Right lobe of liver (tissue), 6 donors: ENCODE results near the gene AMPD2. TPM values are rescaled to one million over a fixed set of nuclear protein-coding genes. Genes with fewer than 3 reads are reported as not detected.

Experiments used
- ATAC-seq, 4 donors: fragments of 200-7000 bp; cut with Tn5 transposase; one replicate each; pipeline ENCODE4 v1.9.1; 2020; ENCODE audit warnings: mild to moderate bottlenecking in 4 of 4, moderate library complexity in 4 of 4
- DNase-seq, 3 donors: peaks; one replicate each; pipeline ENCODE4 v3.0.0-alpha.2; 2020
- H3K27ac ChIP-seq, 3 donors: fragments of 200-600 bp; one replicate each; pipeline ENCODE4 v1.8.0; 2022
- H3K27me3 ChIP-seq, 2 donors: fragments of 200-600 bp; one replicate each; pipeline ENCODE4 v1.8.0; 2022
- H3K36me3 ChIP-seq, 4 donors: fragments of 200-600 bp; sonication (generic) in 1 of 4; one replicate each; pipeline versions ENCODE4 v1.5.1 to v1.8.0; 2017 to 2022; ENCODE audit warnings: control low read depth in 1 of 4
- H3K4me1 ChIP-seq, 4 donors: fragments of 200-600 bp; sonication (generic) in 1 of 4; one replicate each; pipeline versions ENCODE4 v1.5.1 to v1.8.0; 2017 to 2022; ENCODE audit warnings: control low read depth in 1 of 4
- H3K4me3 ChIP-seq, 3 donors: fragments of 200-600 bp; one replicate each; pipeline ENCODE4 v1.8.0; 2022
- H3K9me3 ChIP-seq, 4 donors: fragments of 200-600 bp; sonication (generic) in 1 of 4; one replicate each; pipeline versions ENCODE4 v1.5.1 to v1.8.0; 2017 to 2022; ENCODE audit warnings: control low read depth in 1 of 4
- CTCF ChIP-seq, 4 donors: fragments of 200-600 bp in 3 of 4; fragments of 450-650 bp in 1 of 4; IDR thresholded peaks; one replicate each; pipeline versions ENCODE4 v1.5.1 to v1.8.0; 2016 to 2022; ENCODE audit warnings: antibody characterized with exemption in 4 of 4, mild to moderate bottlenecking in 2 of 4
- POLR2A ChIP-seq: fragments of 450-650 bp; IDR thresholded peaks from one replicate; pipeline ENCODE4 v1.6.1; 2017; ENCODE audit warnings: antibody characterized with exemption, mild to moderate bottlenecking
- WGBS: methylation state at CpG from one replicate; pipeline ENCODE4 v1.1.6; 2018; ENCODE audit warnings: low coverage, low lambda C conversion rate; ENCODE audit not compliant: insufficient coverage; ENCODE audit errors: missing lambda C conversion rate; 5-methylcytosine and 5-hydroxymethylcytosine counted together
- intact Hi-C, 2 donors: fragments of 100-400 bp; cut with DNase I; formaldehyde crosslinking; loops; one replicate each; pipeline versions ENCODE4 v1.11.2 to v1.14.1; 2022
- long read RNA-seq: library from polyadenylated mRNA; unstranded; transcript quantifications from one replicate; pipeline ENCODE4 v2.0.0, GENCODE V29; 2019
- total RNA-seq, 6 experiments: library from RNA; depleted of rRNA in 2 of 6; stranded (reverse); fragments of >200 nt in 2 of 6; fragmentation: NEBNext Ultra II Directional in 3 of 6; extraction: Animal tissue kit (Norgen Biotek cat#: 25700) in 3 of 6; gene quantifications; one replicate each; pipeline versions ENCODE4 v1.1.0 to v1.2.4, GENCODE V29; 2016 to 2023
- donor health status: DM: no; HTN: yes; CAD: no.
- donor health status: DM: no; HTN: no; CAD: no.
- donor health status: DM: no; HTN: no; CAD: no.
- donor health status: DM: no; HTN: yes; CAD: no.
- donor health status: DM: no; HTN: yes; CAD: no.

AMPD2 gene
- total RNA-seq = 10 to 100 TPM; 29.1 to 59.1 (median 37.2) TPM
- long read RNA-seq, partial matches to known transcripts = 0 of 1 reads
- long read RNA-seq, other reads (novel, unspliced or antisense) = 1 of 1 reads

DNA sequence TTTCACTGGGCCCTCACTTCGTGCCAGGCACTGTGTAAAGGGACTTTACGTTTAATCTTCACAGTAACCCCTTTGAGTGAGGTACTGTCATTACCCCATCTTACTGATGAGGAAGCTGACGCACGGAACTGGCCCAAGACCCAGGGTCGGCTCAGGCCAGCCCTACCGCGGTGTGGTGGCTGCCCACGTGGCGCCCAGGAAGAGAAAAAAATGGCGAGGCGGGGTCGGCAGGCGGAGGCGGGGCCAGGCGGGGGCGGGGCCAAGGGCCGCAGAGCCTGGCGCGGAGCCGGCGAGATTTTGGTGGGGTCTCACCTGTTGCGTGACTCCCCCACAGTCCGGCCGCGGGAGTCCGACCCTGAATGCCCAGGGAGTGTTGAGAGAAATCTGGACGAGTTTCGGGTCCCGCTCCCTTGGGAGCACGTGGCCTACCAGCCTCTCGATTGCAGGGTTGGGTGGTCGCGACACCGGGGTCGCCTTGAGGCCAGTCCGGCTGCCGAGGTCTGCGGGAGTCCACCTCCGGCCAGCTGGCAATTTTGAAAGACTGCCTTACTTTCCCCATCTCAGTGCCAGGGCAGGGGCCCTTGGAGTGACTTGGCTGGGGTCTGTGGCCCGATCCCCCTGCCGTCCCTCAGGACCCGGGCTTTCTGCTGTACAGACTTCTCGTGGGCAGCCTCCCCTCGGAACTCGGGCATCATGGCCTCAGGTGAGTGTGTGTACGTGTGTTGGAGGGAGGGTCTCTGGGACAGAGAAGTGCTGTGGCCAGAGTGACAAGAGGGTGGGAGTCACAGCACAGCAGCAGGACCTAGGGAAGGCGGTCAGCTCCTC lies at the start of gene AMPD2, which contains the start of gene GNAT2:
TSS of gene AMPD2 (plus strand) at position 262 of the 825 bp plus-strand sequence. CDS start 1,339 bp downstream, outside the sequence.
TSS of gene GNAT2 (minus strand) at position 41 of the 825 bp plus-strand sequence. CDS start 6,746 bp downstream, outside the sequence.
- no peaks in the 10 kb centered on the region for H3K9me3 ChIP-seq
- intact Hi-C loops = loop anchor here in 1 of 2 donors (10.0 kb wide), 1 partner anchor 75 kb away; the partner anchor contains the start of gene GNAI3
- H3K36me3 ChIP-seq = no peaks in the 10 kb centered on the region
- WGBS = 0% methylated on average over 15 of the region's 47 CpGs
- peak within 1 kb of the TSS; percentile 64 to 94 (median 68) for H3K4me3 ChIP-seq
- peak; percentile 91 to 92 (median 91) for DNase-seq
- peaks cover 0 to 46% (median 13%) of the 10 kb centered on the region in 4 donors for H3K4me1 ChIP-seq
- H3K27ac ChIP-seq = peak within 1 kb of the TSS; percentile 69 to 76 (median 76)
- TF ChIP-seq POLR2A (peak; percentile 31), CTCF (IDR thresholded peaks at IDR 0.05) (no peak)
- peak; percentile 67 to 75 (median 70) for ATAC-seq
- H3K27me3 ChIP-seq = no peaks in the 10 kb centered on the region

DNA sequence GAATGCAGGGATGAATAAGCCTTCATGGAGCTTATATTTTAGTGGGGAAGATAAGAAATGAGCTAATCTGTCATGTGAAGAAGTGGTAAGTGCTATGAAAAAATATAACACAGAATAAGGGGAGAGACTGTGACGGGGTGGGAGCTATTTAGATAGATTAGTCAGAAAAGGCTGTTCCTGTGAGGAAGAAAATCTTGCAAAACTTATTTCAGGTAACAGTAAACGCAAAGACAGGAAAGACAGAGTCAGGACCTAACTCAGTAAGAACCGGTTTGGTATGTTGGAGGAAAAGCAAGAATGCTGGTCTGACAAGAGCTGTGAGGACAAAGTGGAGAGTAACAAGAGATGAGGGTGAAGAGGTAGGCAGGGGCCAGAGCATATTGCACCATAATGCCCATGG lies 49.2 kb upstream of the AMPD2 start:
- H3K27ac ChIP-seq = no peak overlapping the region
- ATAC-seq = no peak
- DNase-seq = no peak
- TF ChIP-seq POLR2A = no peak
- TF ChIP-seq CTCF (IDR thresholded peaks at IDR 0.05) = no peak
- intact Hi-C loops = no loop called here
- H3K36me3 ChIP-seq = no peaks in the 10 kb centered on the region
- peaks cover 0 to 31% (median 12%) of the 10 kb centered on the region in 4 donors for H3K4me1 ChIP-seq
- no peak overlapping the region for H3K4me3 ChIP-seq
- WGBS = 56% methylated on average over 3 of the region's 3 CpGs
- no peaks in the 10 kb centered on the region for H3K27me3 ChIP-seq
- H3K9me3 ChIP-seq = no peaks in the 10 kb centered on the region

DNA sequence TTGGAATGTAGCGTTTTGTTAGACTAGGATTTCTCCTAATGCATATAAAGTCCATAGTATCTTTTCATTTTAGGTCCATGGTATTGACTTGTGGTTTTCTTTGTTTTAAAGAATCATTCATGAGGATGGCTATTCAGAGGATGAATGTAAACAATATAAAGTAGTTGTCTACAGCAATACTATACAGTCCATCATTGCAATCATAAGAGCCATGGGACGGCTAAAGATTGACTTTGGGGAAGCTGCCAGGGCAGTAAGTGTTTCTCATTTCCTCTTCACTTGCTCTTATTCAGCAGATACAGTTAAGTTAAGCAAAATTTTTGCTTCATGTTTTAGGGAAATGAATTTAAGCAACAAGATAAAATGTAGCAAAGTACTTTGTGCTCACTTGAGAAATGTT lies 45.9 kb upstream of the AMPD2 start:
- no peaks in the 10 kb centered on the region for H3K9me3 ChIP-seq
- H3K4me3 ChIP-seq = no peak overlapping the region
- TF ChIP-seq POLR2A (no peak), CTCF (IDR thresholded peaks at IDR 0.05) (no peak)
- DNase-seq = no peak
- 53% methylated on average over 2 of the region's 2 CpGs for whole genome bisulfite sequencing
- peak; percentile 41 to 61 (median 56) for ATAC-seq
- no peak overlapping the region for H3K27ac ChIP-seq
- H3K36me3 ChIP-seq = no peaks in the 10 kb centered on the region
- peaks cover 0 to 1% (median 0%) of the 10 kb centered on the region in 4 donors for H3K4me1 ChIP-seq
- intact Hi-C loops = no loop called here
- no peaks in the 10 kb centered on the region for H3K27me3 ChIP-seq

DNA sequence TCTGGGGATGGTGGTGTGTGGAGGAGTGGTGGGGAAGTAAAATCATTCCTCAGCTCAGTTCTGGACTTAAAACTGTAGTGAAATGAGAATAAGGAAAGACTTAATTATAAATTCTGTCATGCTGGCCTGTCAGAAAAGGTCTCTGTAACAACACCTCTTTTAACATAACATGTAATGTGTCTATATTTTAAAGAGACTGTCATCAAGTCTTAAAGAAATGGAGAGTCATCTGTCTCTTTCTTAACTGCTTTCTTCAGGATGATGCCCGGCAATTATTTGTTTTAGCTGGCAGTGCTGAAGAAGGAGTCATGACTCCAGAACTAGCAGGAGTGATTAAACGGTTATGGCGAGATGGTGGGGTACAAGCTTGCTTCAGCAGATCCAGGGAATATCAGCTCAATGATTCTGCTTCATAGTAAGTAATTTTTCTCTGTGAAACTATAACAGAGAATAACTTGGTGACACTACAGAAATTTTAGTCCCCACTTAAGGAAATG lies 40.6 kb upstream of the AMPD2 start:
- H3K27ac ChIP-seq = no peak overlapping the region
- H3K9me3 ChIP-seq = no peaks in the 10 kb centered on the region
- intact Hi-C loops = no loop called here
- H3K4me3 ChIP-seq = no peak overlapping the region
- H3K4me1 ChIP-seq = peaks cover 0 to under 1% (median 0%) of the 10 kb centered on the region in 4 donors
- peaks cover 0 to 13% (median 2%) of the 10 kb centered on the region in 4 donors for H3K36me3 ChIP-seq
- no peak for ATAC-seq
- no peaks in the 10 kb centered on the region for H3K27me3 ChIP-seq
- TF ChIP-seq CTCF (IDR thresholded peaks at IDR 0.05) = no peak
- no peak for TF ChIP-seq POLR2A
- 79% methylated on average over 3 of the region's 3 CpGs for WGBS
- DNase-seq = no peak
